PC-9 (cell line): Measurements from ENCODE around the gene PLA2G15. TPM values are rescaled to one million over a fixed set of nuclear protein-coding genes. Genes with fewer than 3 reads are reported as not detected.

ENCODE experiments used
- BruUV-seq: library from RNA; stranded (reverse); fragments of 400-500 nt; replicated peaks from 2 replicates; lab custom pipeline; 2021; lab: Mats Ljungman, UMichigan
- CTCF ChIA-PET: fragments of 300-600 bp; sonication (Branson Sonifier 250); formaldehyde crosslinking; loops from one replicate; lab custom pipeline; 2022; ENCODE audit warnings: antibody characterized with exemption; lab: Charles Lee
- POLR2A ChIA-PET: fragments of 300-600 bp; sonication (Branson Sonifier 250); formaldehyde crosslinking; loops from one replicate; lab custom pipeline; 2022; ENCODE audit warnings: antibody characterized with exemption; ENCODE audit not compliant: unreplicated experiment; lab: Charles Lee
- DNase-seq, 2 experiments: peaks; one replicate each; pipeline versions ENCODE4 v3.0.0 to v3.0.0-alpha.2; 2015 to 2022; ENCODE audit warnings: mixed read lengths in 1 of 2
- H2AFZ ChIP-seq: fragments of 200-600 bp; sonication (generic); 2 replicates; pipeline ENCODE4 v1.8.1; 2017; ENCODE audit warnings: antibody characterized with exemption
- H3F3A ChIP-seq: fragments of 200-600 bp; sonication (generic); 2 replicates; pipeline ENCODE4 v1.8.1; 2017; ENCODE audit warnings: antibody characterized with exemption, mild to moderate bottlenecking, low read depth; ENCODE audit not compliant: insufficient read depth
- H3K27ac ChIP-seq: fragments of 200-600 bp; sonication (generic); 2 replicates; pipeline ENCODE4 v1.6.1; 2016; ENCODE audit warnings: mixed run types
- H3K27me3 ChIP-seq: fragments of 200-600 bp; sonication (generic); 2 replicates; pipeline ENCODE4 v1.6.1; 2016; ENCODE audit warnings: low read depth, mixed run types; ENCODE audit not compliant: insufficient read depth
- H3K36me3 ChIP-seq: fragments of 200-600 bp; sonication (generic); 2 replicates; pipeline ENCODE4 v1.6.1; 2016; ENCODE audit warnings: low read depth, mixed run types
- H3K4me1 ChIP-seq: fragments of 200-600 bp; sonication (generic); replicated peaks from 2 replicates; pipeline ENCODE4 v1.6.1; 2016; ENCODE audit warnings: mixed run types; ENCODE audit not compliant: insufficient read depth
- H3K4me2 ChIP-seq: fragments of 200-600 bp; sonication (generic); 2 replicates; pipeline ENCODE4 v1.6.1; 2017; ENCODE audit warnings: mixed run types
- H3K4me3 ChIP-seq: fragments of 200-600 bp; sonication (generic); 2 replicates; pipeline ENCODE4 v1.6.1; 2016; ENCODE audit warnings: mixed run types
- H3K79me2 ChIP-seq: fragments of 200-600 bp; sonication (generic); 2 replicates; pipeline ENCODE4 v1.6.1; 2017; ENCODE audit warnings: low read depth, mixed run types
- H3K9me2 ChIP-seq: fragments of 200-600 bp; sonication (generic); 2 replicates; pipeline ENCODE4 v1.8.1; 2017; ENCODE audit warnings: mild to moderate bottlenecking; ENCODE audit not compliant: insufficient read depth
- H3K9me3 ChIP-seq: fragments of 200-600 bp; sonication (generic); 2 replicates; pipeline ENCODE4 v1.8.1; 2016; ENCODE audit warnings: low read depth; ENCODE audit not compliant: insufficient read depth
- H4K20me1 ChIP-seq: fragments of 200-600 bp; sonication (generic); 2 replicates; pipeline ENCODE4 v1.8.1; 2017; ENCODE audit not compliant: insufficient read depth
- EZH2 ChIP-seq: fragments of 200-600 bp; sonication (generic); IDR thresholded peaks from 2 replicates; pipeline ENCODE4 v1.8.0; 2017; ENCODE audit warnings: antibody characterized with exemption, low read depth
- intact Hi-C: fragments of 100-400 bp; cut with micrococcal nuclease; formaldehyde crosslinking; loops from one replicate; pipeline ENCODE4 v1.10.0; 2022; ENCODE audit not compliant: unreplicated experiment
- total RNA-seq: library from RNA; stranded (reverse); gene quantifications from 2 replicates; pipeline ENCODE4 v1.2.3, GENCODE V29; 2021
- TF ChIP-seq, protein P1 (sequence below): fragments of 200-600 bp; sonication (generic); conservative IDR thresholded peaks from 2 replicates; pipeline ENCODE4 v1.6.1; 2017; ENCODE audit warnings: mixed run types, antibody characterized with exemption, mild to moderate bottlenecking, moderate library complexity

The PLA2G15 gene
- total RNA-seq, 1 experiment from 2014 or later, result 14.0 TPM

- intact Hi-C loops, result no loop called here
- Histone ChIP-seq H3K9me2 (no peaks in the 10 kb centered on the region), H4K20me1 (peaks cover 25% of the 10 kb centered on the region), H3F3A (peaks cover 39% of the 10 kb centered on the region), H2AFZ (no peak overlapping the region), H3K79me2 (peaks cover 77% of the 10 kb centered on the region), H3K4me3 (no peak overlapping the region), H3K4me2 (no peak overlapping the region), H3K4me1 (peaks cover 45% of the 10 kb centered on the region), H3K9me3 (no peaks in the 10 kb centered on the region), H3K27ac (no peak overlapping the region), H3K27me3 (no peaks in the 10 kb centered on the region), H3K36me3 (peaks cover 15% of the 10 kb centered on the region; the same call in 1 of the 2 replicates)
- DNase-seq, result no peak
- no peak for TF ChIP-seq EZH2
- TF ChIP-seq, protein P1, sequence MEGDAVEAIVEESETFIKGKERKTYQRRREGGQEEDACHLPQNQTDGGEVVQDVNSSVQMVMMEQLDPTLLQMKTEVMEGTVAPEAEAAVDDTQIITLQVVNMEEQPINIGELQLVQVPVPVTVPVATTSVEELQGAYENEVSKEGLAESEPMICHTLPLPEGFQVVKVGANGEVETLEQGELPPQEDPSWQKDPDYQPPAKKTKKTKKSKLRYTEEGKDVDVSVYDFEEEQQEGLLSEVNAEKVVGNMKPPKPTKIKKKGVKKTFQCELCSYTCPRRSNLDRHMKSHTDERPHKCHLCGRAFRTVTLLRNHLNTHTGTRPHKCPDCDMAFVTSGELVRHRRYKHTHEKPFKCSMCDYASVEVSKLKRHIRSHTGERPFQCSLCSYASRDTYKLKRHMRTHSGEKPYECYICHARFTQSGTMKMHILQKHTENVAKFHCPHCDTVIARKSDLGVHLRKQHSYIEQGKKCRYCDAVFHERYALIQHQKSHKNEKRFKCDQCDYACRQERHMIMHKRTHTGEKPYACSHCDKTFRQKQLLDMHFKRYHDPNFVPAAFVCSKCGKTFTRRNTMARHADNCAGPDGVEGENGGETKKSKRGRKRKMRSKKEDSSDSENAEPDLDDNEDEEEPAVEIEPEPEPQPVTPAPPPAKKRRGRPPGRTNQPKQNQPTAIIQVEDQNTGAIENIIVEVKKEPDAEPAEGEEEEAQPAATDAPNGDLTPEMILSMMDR, result no peak
- ChIA-PET CTCF (no interaction called here), POLR2A (no interaction called here)
- BruUV-seq, result no TSS peak
Observed at GRCh38 chr16:68267612-68268405, 22.6 kb downstream of the PLA2G15 start.

DNA sequence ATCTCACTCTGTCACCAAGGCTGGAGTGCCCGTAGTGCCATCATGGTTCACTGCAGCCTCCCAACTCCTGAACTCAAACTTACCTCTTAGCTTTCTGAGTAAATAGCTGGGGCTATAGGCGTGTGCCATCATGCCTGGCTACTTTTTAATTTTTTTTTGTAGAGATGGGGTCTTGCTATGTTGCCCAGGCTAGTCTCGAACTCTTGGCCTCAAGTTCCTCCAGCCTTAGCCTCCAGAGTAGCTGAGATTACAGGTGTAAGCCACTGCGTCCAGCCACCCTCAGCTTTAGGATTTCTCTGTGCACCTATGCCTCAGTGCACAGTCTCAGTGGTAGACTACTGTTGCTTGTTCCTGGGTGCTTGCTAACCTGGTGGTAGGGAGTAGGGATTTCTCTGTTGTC lies 24.6 kb downstream of the PLA2G15 start:
- ChIA-PET CTCF (no interaction called here), POLR2A (interaction anchor here (0.6 kb wide), 1 partner anchor 749 kb away, joined by 15 read pairs; no protein-coding TSS in a partner anchor)
- intact Hi-C loops, result no loop called here
- DNase-seq, result no peak
- Histone ChIP-seq H3K9me3 (no peaks in the 10 kb centered on the region), H3K4me1 (peaks cover 37% of the 10 kb centered on the region), H3K4me3 (no peak overlapping the region), H3K36me3 (peaks cover 15% of the 10 kb centered on the region; the same call in 1 of the 2 replicates), H4K20me1 (peaks cover 30% of the 10 kb centered on the region), H3K9me2 (no peaks in the 10 kb centered on the region), H3K79me2 (peaks cover 76% of the 10 kb centered on the region), H3K27me3 (no peaks in the 10 kb centered on the region), H2AFZ (no peak overlapping the region), H3K27ac (no peak overlapping the region), H3F3A (peaks cover 24% of the 10 kb centered on the region), H3K4me2 (no peak overlapping the region)
- TF ChIP-seq, protein P1, result no peak
- TF ChIP-seq EZH2, result no peak
- BruUV-seq, result no TSS peak

DNA sequence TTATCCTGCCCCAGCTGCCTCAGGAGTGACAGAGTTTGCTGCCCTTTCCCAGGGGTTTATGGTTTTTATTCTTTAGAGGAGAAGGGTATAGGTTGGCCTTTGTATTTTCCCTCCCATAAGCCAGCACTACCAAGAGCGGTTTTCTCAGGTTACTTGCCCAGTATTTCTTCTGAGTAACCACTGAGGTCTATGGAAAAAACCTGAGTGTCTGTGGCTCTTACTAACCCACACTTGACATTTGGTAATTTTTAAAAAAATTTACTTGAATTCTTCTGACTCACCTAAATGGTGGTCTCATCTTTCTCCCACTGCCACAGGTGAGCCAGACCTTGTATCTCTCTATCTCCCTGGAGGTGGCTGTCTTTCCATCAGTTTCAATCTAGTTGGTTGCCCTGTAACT lies 25.2 kb downstream of the PLA2G15 start:
- Histone ChIP-seq H2AFZ (no peak overlapping the region), H3K9me2 (no peaks in the 10 kb centered on the region), H3K27me3 (no peaks in the 10 kb centered on the region), H3K9me3 (no peaks in the 10 kb centered on the region), H3K4me3 (no peak overlapping the region), H3K79me2 (peaks cover 76% of the 10 kb centered on the region), H3K4me2 (no peak overlapping the region), H3K4me1 (peaks cover 37% of the 10 kb centered on the region), H3F3A (peaks cover 21% of the 10 kb centered on the region), H3K27ac (no peak overlapping the region), H4K20me1 (peaks cover 30% of the 10 kb centered on the region), H3K36me3 (peaks cover 15% of the 10 kb centered on the region; the same call in 1 of the 2 replicates)
- ChIA-PET POLR2A (interaction anchor here (0.6 kb wide), 1 partner anchor 750 kb away, joined by 15 read pairs; no protein-coding TSS in a partner anchor), CTCF (no interaction called here)
- intact Hi-C loops, result no loop called here
- DNase-seq, result no peak
- TF ChIP-seq, protein P1, result no peak
- no peak for TF ChIP-seq EZH2
- BruUV-seq, result no TSS peak
